H1 (cell line): ENCODE measurements around the gene TUBD1. TPM values are rescaled to one million over a fixed set of nuclear protein-coding genes. Genes with fewer than 3 reads are reported as not detected.

ENCODE experiments used
- CTCF ChIA-PET: fragments of 300-600 bp; sonication (Branson Sonifier 250); formaldehyde crosslinking; loops from one replicate; lab custom pipeline; 2021; ENCODE audit not compliant: partially characterized antibody; lab: Charles Lee
- POLR2A ChIA-PET: fragments of 300-600 bp; sonication (Branson Sonifier 250); formaldehyde crosslinking; loops from one replicate; lab custom pipeline; 2021; ENCODE audit warnings: inconsistent platforms; ENCODE audit not compliant: partially characterized antibody; lab: Charles Lee
- DNase-seq, 2 experiments: peaks; one replicate each; pipeline versions ENCODE4 v3.0.0 to v3.0.0-alpha.2; 2010 to 2022; ENCODE audit warnings: low spot score in 2 of 2, low read depth in 1 of 2, mixed read lengths in 1 of 2
- FAIRE-seq: peaks from 2 replicates; lab custom pipeline; 2011; peaks lifted over from hg19 to GRCh38; lab: Jason Lieb, UNC
- H2AFZ ChIP-seq: 2 replicates; pipeline ENCODE4 v1.8.1; 2012; ENCODE audit warnings: low read length, inconsistent platforms
- H2AK5ac ChIP-seq: 2 replicates; pipeline ENCODE4 v1.6.1; 2013; ENCODE audit warnings: low read depth, low read length
- H2BK120ac ChIP-seq: replicated peaks from 2 replicates; pipeline ENCODE3; 2013; ENCODE audit warnings: low read depth, low read length, inconsistent platforms
- H2BK12ac ChIP-seq: 2 replicates; pipeline ENCODE4 v1.6.1; 2013; ENCODE audit warnings: low read depth, low read length
- H2BK15ac ChIP-seq: 2 replicates; pipeline ENCODE4 v1.6.1; 2013; ENCODE audit warnings: low read length
- H2BK20ac ChIP-seq: 2 replicates; pipeline ENCODE4 v1.6.1; 2013; ENCODE audit warnings: low read length
- H2BK5ac ChIP-seq: 2 replicates; pipeline ENCODE4 v1.6.1; 2013; ENCODE audit warnings: low read depth, low read length
- H3K14ac ChIP-seq: 2 replicates; pipeline ENCODE4 v1.6.1; 2013; ENCODE audit warnings: inconsistent platforms; ENCODE audit not compliant: insufficient read length
- H3K18ac ChIP-seq: 2 replicates; pipeline ENCODE4 v1.6.1; 2013; ENCODE audit warnings: low read length; ENCODE audit errors: extremely low read depth
- H3K23ac ChIP-seq: 2 replicates; pipeline ENCODE4 v1.6.1; 2013; ENCODE audit warnings: inconsistent platforms; ENCODE audit not compliant: insufficient read length
- H3K23me2 ChIP-seq: 2 replicates; pipeline ENCODE4 v1.6.1; 2013; ENCODE audit warnings: low read depth, low read length
- H3K27ac ChIP-seq: 2 replicates; pipeline ENCODE4 v1.6.1; 2011; ENCODE audit warnings: low read depth, low read length, inconsistent platforms
- H3K27me3 ChIP-seq, 4 experiments: replicated peaks in 1 of 4; 1 replicate in 1 of 4; 2 replicates in 3 of 4; pipeline versions ENCODE4 v1.6.1 to v1.8.1; 2011 to 2013; ENCODE audit warnings: low read length in 3 of 4, mild to moderate bottlenecking in 3 of 4, inconsistent platforms in 2 of 4, mixed read lengths in 2 of 4, moderate library complexity in 1 of 4; ENCODE audit not compliant: control insufficient read depth in 3 of 4, insufficient read depth in 3 of 4; ENCODE audit errors: extremely low read depth in 1 of 4
- H3K36me3 ChIP-seq, 4 experiments: 2 replicates each; pipeline versions ENCODE4 v1.6.1 to v1.8.1; 2011 to 2013; ENCODE audit warnings: mild to moderate bottlenecking in 4 of 4, low read length in 3 of 4, moderate library complexity in 2 of 4, control low read depth in 1 of 4, inconsistent platforms in 1 of 4; ENCODE audit not compliant: insufficient read depth in 4 of 4, control insufficient read depth in 2 of 4
- H3K4ac ChIP-seq: replicated peaks from 2 replicates; pipeline ENCODE3; 2013; ENCODE audit warnings: low read length, low read depth, mixed read lengths, inconsistent platforms; ENCODE audit not compliant: insufficient read length
- H3K4me1 ChIP-seq, 4 experiments: replicated peaks in 1 of 4; 1 replicate in 1 of 4; 2 replicates in 3 of 4; pipeline versions ENCODE4 v1.6.1 to v1.8.1; 2011 to 2013; ENCODE audit warnings: low read length in 3 of 4, inconsistent platforms in 2 of 4, mixed read lengths in 1 of 4; ENCODE audit not compliant: insufficient read depth in 4 of 4, control insufficient read depth in 3 of 4
- H3K4me2 ChIP-seq, 2 experiments: 2 replicates each; pipeline versions ENCODE4 v1.6.1 to v1.8.1; 2011 to 2013; ENCODE audit warnings: low read depth in 2 of 2, low read length in 2 of 2, control low read depth in 1 of 2, inconsistent platforms in 1 of 2, mild to moderate bottlenecking in 1 of 2; ENCODE audit not compliant: insufficient read depth in 1 of 2
- H3K4me3 ChIP-seq, 4 experiments: fragments of 200-600, 300-600 bp in 1 of 4; sonication (generic), shearing (Covaris generic), sonication (Bioruptor Twin) in 1 of 4; 2 replicates each; pipeline versions ENCODE4 v1.5.1 to v1.8.1; 2011 to 2016; ENCODE audit warnings: low read length in 4 of 4, low read depth in 3 of 4, control low read depth in 2 of 4, inconsistent platforms in 2 of 4, mild to moderate bottlenecking in 2 of 4, mixed read lengths in 1 of 4, moderate library complexity in 1 of 4; ENCODE audit not compliant: insufficient read depth in 2 of 4; ENCODE audit errors: extremely low read depth in 1 of 4
- H3K56ac ChIP-seq: replicated peaks from 2 replicates; pipeline ENCODE3; 2013; ENCODE audit warnings: low read depth, mild to moderate bottlenecking, mixed read lengths, low read length, inconsistent platforms; ENCODE audit not compliant: insufficient read length
- H3K79me1 ChIP-seq: 2 replicates; pipeline ENCODE4 v1.6.1; 2013; ENCODE audit warnings: low read depth, low read length, control low read depth
- H3K79me2 ChIP-seq, 2 experiments: 2 replicates each; pipeline versions ENCODE4 v1.6.1 to v1.8.1; 2012 to 2013; ENCODE audit warnings: low read length in 2 of 2, mild to moderate bottlenecking in 2 of 2, inconsistent platforms in 1 of 2; ENCODE audit not compliant: insufficient read depth in 2 of 2, control insufficient read depth in 1 of 2
- H3K9ac ChIP-seq, 4 experiments: replicated peaks in 1 of 4; 1 replicate in 1 of 4; 2 replicates in 3 of 4; pipeline versions ENCODE4 v1.6.1 to v1.8.1; 2011 to 2013; ENCODE audit warnings: low read depth in 3 of 4, low read length in 3 of 4, control low read depth in 2 of 4, mild to moderate bottlenecking in 2 of 4, moderate library complexity in 2 of 4, inconsistent platforms in 1 of 4; ENCODE audit errors: extremely low read depth in 1 of 4
- H3K9me3 ChIP-seq, 2 experiments: 2 replicates each; pipeline versions ENCODE4 v1.6.1 to v1.8.1; 2012 to 2013; ENCODE audit warnings: mild to moderate bottlenecking in 2 of 2, moderate library complexity in 2 of 2, control low read depth in 1 of 2, inconsistent platforms in 1 of 2, low read depth in 1 of 2, low read length in 1 of 2, mixed read lengths in 1 of 2; ENCODE audit not compliant: insufficient read depth in 2 of 2
- H4K20me1 ChIP-seq, 2 experiments: replicated peaks in 1 of 2; 2 replicates each; pipeline versions ENCODE3 to v1.8.1; 2011 to 2013; ENCODE audit warnings: inconsistent platforms in 2 of 2, low read length in 2 of 2, mild to moderate bottlenecking in 1 of 2; ENCODE audit not compliant: insufficient read depth in 2 of 2, control insufficient read depth in 1 of 2
- H4K5ac ChIP-seq: 2 replicates; pipeline ENCODE4 v1.6.1; 2013; ENCODE audit warnings: low read length, low read depth, mixed read lengths, inconsistent platforms; ENCODE audit not compliant: insufficient read length
- H4K8ac ChIP-seq: 2 replicates; pipeline ENCODE4 v1.8.0; 2013; ENCODE audit warnings: mild to moderate bottlenecking, moderate library complexity, low read length, inconsistent platforms; ENCODE audit not compliant: insufficient read depth; ENCODE audit errors: extremely low read depth
- H4K91ac ChIP-seq: replicated peaks from 2 replicates; pipeline ENCODE3; 2013; ENCODE audit warnings: low read length, mixed read lengths, inconsistent platforms; ENCODE audit not compliant: insufficient read length
- CTCF ChIP-seq, 3 experiments: IDR thresholded peaks; 1 replicate in 2 of 3; 2 replicates in 1 of 3; pipeline versions ENCODE4 v1.5.1 to v1.6.1; 2011; ENCODE audit warnings: low read length in 3 of 3, mild to moderate bottlenecking in 3 of 3, inconsistent platforms in 2 of 3, low read depth in 1 of 3, moderate library complexity in 1 of 3; ENCODE audit not compliant: insufficient read depth in 1 of 3; ENCODE audit errors: control extremely low read depth in 1 of 3
- E2F6 ChIP-seq: IDR thresholded peaks from 2 replicates; pipeline ENCODE4 v1.6.1; 2012; ENCODE audit warnings: inconsistent platforms
- EP300 ChIP-seq, 2 experiments: IDR thresholded peaks; 1 replicate in 1 of 2; 2 replicates in 1 of 2; pipeline ENCODE4 v1.6.1; 2011 to 2012; ENCODE audit warnings: low read depth in 2 of 2, low read length in 2 of 2, mild to moderate bottlenecking in 2 of 2, borderline replicate concordance in 1 of 2, inconsistent platforms in 1 of 2, moderate library complexity in 1 of 2
- KDM4A ChIP-seq: IDR thresholded peaks from one replicate; pipeline ENCODE4 v1.7.1; 2012; ENCODE audit warnings: low read depth, mild to moderate bottlenecking, moderate library complexity, low read length, inconsistent platforms; ENCODE audit not compliant: severe bottlenecking
- POLR2AphosphoS5 ChIP-seq: IDR thresholded peaks from 2 replicates; pipeline ENCODE4 v1.6.1; 2011; ENCODE audit warnings: low read depth, low read length
- TCF12 ChIP-seq: IDR thresholded peaks from 2 replicates; pipeline ENCODE4 v1.6.1; 2011; ENCODE audit warnings: low read depth, mild to moderate bottlenecking, low read length
- WGBS, 2 experiments: shearing (Covaris generic) in 1 of 2; methylation state at CpG; one replicate each; pipeline versions ENCODE4 v1.1.6 to v1.1.7; 2013 to 2015; ENCODE audit warnings: low lambda C conversion rate in 2 of 2, mixed read lengths in 2 of 2, inconsistent platforms in 1 of 2, low coverage in 1 of 2, missing lambda C conversion rate in 1 of 2; ENCODE audit not compliant: insufficient replicate concordance in 2 of 2, insufficient coverage in 1 of 2, insufficient read length in 1 of 2; ENCODE audit errors: extremely low coverage in 1 of 2, missing lambda C conversion rate in 1 of 2; 5-methylcytosine and 5-hydroxymethylcytosine counted together
- polyA plus RNA-seq, 7 experiments: library from polyadenylated mRNA; depleted of rRNA in 3 of 7; stranded (reverse) in 5 of 7; unstranded in 2 of 7; fragments of >200 nt in 5 of 7; fragments of 200-250 nt in 2 of 7; gene quantifications; 1 replicate in 5 of 7; 2 replicates in 1 of 7; 4 replicates in 1 of 7; pipeline versions ENCODE4 v1.2.1 to v1.2.3, GENCODE V29; 2011 to 2013; ENCODE audit warnings: missing spikeins in 2 of 7, mixed read lengths in 2 of 7
- total RNA-seq: library from RNA; stranded (reverse); fragmentation: NEBNext Ultra II Directional; extraction: Animal tissue kit (Norgen Biotek cat#: 25700); gene quantifications from 2 replicates; pipeline ENCODE4 v1.2.1, GENCODE V29; 2021

Gene TUBD1
- total and polyA plus RNA-seq, 2 of the 8 experiments (the other 6 are each of a cell fraction or from before 2014, with no cell fraction given) = 9.1 to 17.5 TPM

- Histone ChIP-seq H2BK12ac (peak overlapping the region; percentile 96; the same call in 1 of the 2 replicates), H2BK5ac (peak overlapping the region; percentile 90), H2AFZ (no peak overlapping the region), H3K4me2 (peak overlapping the region; percentile 74 to 92), H3K23ac (no peak overlapping the region), H3K79me1 (no peaks in the 10 kb centered on the region), H3K56ac (peak overlapping the region; percentile 70), H3K23me2 (peaks cover 4% of the 10 kb centered on the region; the same call in 1 of the 2 replicates), H3K4me1 (peaks cover 0 to 4% (median 0%) of the 10 kb centered on the region in 4 experiments; a peak in 5 of 7 replicates), H3K27me3 (no peaks in the 10 kb centered on the region), H2BK120ac (peak overlapping the region; percentile 97), H3K18ac (peak overlapping the region; percentile 89; the same call in 1 of the 2 replicates), H4K91ac (peak overlapping the region; percentile 83), H3K4me3 (peak overlapping the region; percentile 87 to 98 (median 90)), H4K20me1 (no peaks in the 10 kb centered on the region), H2BK20ac (peak overlapping the region; percentile 17; the same call in 1 of the 2 replicates), H3K79me2 (peaks cover 3 to 33% of the 10 kb centered on the region in 2 experiments; a peak in 3 of 4 replicates), H2BK15ac (no peak overlapping the region), H3K36me3 (peaks cover 0 to 27% (median 12%) of the 10 kb centered on the region in 4 experiments; a peak in 5 of 8 replicates), H3K9ac (peak overlapping the region; percentile 95 to 100 (median 98)), H2AK5ac (no peak overlapping the region), H3K27ac (peak overlapping the region; percentile 96), H3K4ac (no peak overlapping the region), H3K9me3 (no peaks in the 10 kb centered on the region), H4K5ac (peak overlapping the region; percentile 96), H3K14ac (no peak overlapping the region), H4K8ac (no peak overlapping the region)
- FAIRE-seq = no peak
- POLR2A ChIA-PET = interaction anchor here (0.7 to 11.2 kb wide), 29 partner anchors 8 to 627 kb away, joined by 3 to 137 read pairs (median 4); partner anchors contain the start of genes CLTC, PTRH2, RPS6KB1 and SMG8
- CTCF ChIA-PET = interaction anchor here (0.6 to 1.1 kb wide), 3 partner anchors 10 to 440 kb away, joined by 3 read pairs; no protein-coding TSS in a partner anchor
- peak in 1 of 2 experiments; percentile 52 for DNase-seq
- WGBS, 2 experiments = 1% methylated on average over 8 of the region's 8 CpGs; no CpG with 5 or more reads in 1 of the 2 experiments
- peak in 1 of 2 experiments; percentile 23; a peak in 1 of 3 replicates for TF ChIP-seq EP300 (IDR thresholded peaks at IDR 0.05; ENCODE audit: borderline replicate concordance in 1 of 2, low read depth in 2 of 2, low read length in 2 of 2)
- TF ChIP-seq POLR2AphosphoS5 = peak; percentile 99
- no peak for TF ChIP-seq TCF12
- TF ChIP-seq KDM4A = no peak
- no peak for TF ChIP-seq CTCF (IDR thresholded peaks at IDR 0.05; ENCODE audit: control extremely low read depth in 1 of 3, insufficient read depth in 1 of 3, low read depth in 1 of 3, low read length in 3 of 3)
- no peak for TF ChIP-seq E2F6
Measured at GRCh38 chr17:59837308-59838051, 55.3 kb downstream of the TUBD1 start.
